WTC11 (cell line): ENCODE data around the gene TMEM253. TPM values are rescaled to one million over a fixed set of nuclear protein-coding genes. Genes with fewer than 3 reads are reported as not detected.

Experiments used
- ATAC-seq: fragments of 200-7000 bp; cut with Tn5 transposase; 2 replicates; pipeline ENCODE4 v1.10.0; 2021; ENCODE audit warnings: mild to moderate bottlenecking, moderate library complexity
- CTCF ChIA-PET: fragments of 300-600 bp; sonication (Branson Sonifier 250); formaldehyde crosslinking; loops from one replicate; lab custom pipeline; 2021; ENCODE audit warnings: antibody characterized with exemption; lab: Charles Lee
- POLR2A ChIA-PET: fragments of 350-600 bp; sonication (Branson Sonifier 250); formaldehyde crosslinking; loops from one replicate; lab custom pipeline; 2021; ENCODE audit warnings: antibody characterized with exemption; lab: Charles Lee
- DNase-seq: peaks from one replicate; pipeline ENCODE4 v3.0.0; 2021; ENCODE audit warnings: low spot score
- H3K27ac Mint-ChIP-seq: 2 replicates; pipeline ENCODE4 v1.8.0; 2021; ENCODE audit warnings: mixed read lengths
- H3K27me3 Mint-ChIP-seq: 2 replicates; pipeline ENCODE4 v1.8.0; 2021; ENCODE audit warnings: low read depth, mild to moderate bottlenecking, moderate library complexity, mixed read lengths
- H3K36me3 Mint-ChIP-seq: 2 replicates; pipeline ENCODE4 v1.8.0; 2021; ENCODE audit warnings: mixed read lengths
- H3K4me1 Mint-ChIP-seq: 2 replicates; pipeline ENCODE4 v1.8.0; 2022; ENCODE audit warnings: mixed read lengths
- H3K4me3 Mint-ChIP-seq: 2 replicates; pipeline ENCODE4 v1.8.0; 2021; ENCODE audit warnings: mild to moderate bottlenecking, moderate library complexity, mixed read lengths
- H3K9me3 Mint-ChIP-seq: 2 replicates; pipeline ENCODE4 v1.8.0; 2021; ENCODE audit warnings: mixed read lengths
- AFF4 ChIP-seq: sonication (generic); formaldehyde crosslinking; IDR thresholded peaks from 2 replicates; pipeline ENCODE4 v1.8.1; 2023; ENCODE audit warnings: mild to moderate bottlenecking, missing genetic modification reagents, borderline replicate concordance
- ATF3 ChIP-seq: sonication (generic); formaldehyde crosslinking; conservative IDR thresholded peaks from 2 replicates; pipeline ENCODE4 v1.8.1; 2022; ENCODE audit warnings: mild to moderate bottlenecking, missing genetic modification reagents
- CREM ChIP-seq: sonication (generic); formaldehyde crosslinking; IDR thresholded peaks from 2 replicates; pipeline ENCODE4 v1.8.1; 2022; ENCODE audit warnings: mild to moderate bottlenecking, missing genetic modification reagents, moderate library complexity
- ELF4 ChIP-seq: sonication (generic); formaldehyde crosslinking; IDR thresholded peaks from 2 replicates; pipeline ENCODE4 v1.8.1; 2022; ENCODE audit warnings: low read depth, mild to moderate bottlenecking, moderate library complexity, missing genetic modification reagents
- FOXK1 ChIP-seq: sonication (generic); formaldehyde crosslinking; IDR thresholded peaks from 2 replicates; pipeline ENCODE4 v1.8.0; 2022; ENCODE audit warnings: mild to moderate bottlenecking, moderate library complexity, missing genetic modification reagents
- GTF2I ChIP-seq: fragments of 250-450 bp; sonication (Bioruptor Pico); conservative IDR thresholded peaks from 2 replicates; pipeline ENCODE4 v1.4.0; 2021; ENCODE audit warnings: mild to moderate bottlenecking
- HMGXB4 ChIP-seq: sonication (generic); formaldehyde crosslinking; IDR thresholded peaks from 2 replicates; pipeline ENCODE4 v1.8.1; 2023; ENCODE audit warnings: mild to moderate bottlenecking, moderate library complexity, missing genetic modification reagents
- JAZF1 ChIP-seq: fragments of 250-450 bp; sonication (Bioruptor Pico); IDR thresholded peaks from 2 replicates; pipeline ENCODE4 v1.9.0; 2021; ENCODE audit warnings: moderate library complexity, mild to moderate bottlenecking, inconsistent platforms
- JUN ChIP-seq: sonication (generic); formaldehyde crosslinking; IDR thresholded peaks from 2 replicates; pipeline ENCODE4 v1.8.0; 2023; ENCODE audit warnings: mild to moderate bottlenecking, missing genetic modification reagents
- KAT7 ChIP-seq: sonication (generic); formaldehyde crosslinking; IDR thresholded peaks from 2 replicates; pipeline ENCODE4 v1.8.1; 2023; ENCODE audit warnings: missing genetic modification reagents, mild to moderate bottlenecking, borderline replicate concordance
- MXD4 ChIP-seq: fragments of 250-450 bp; sonication (Bioruptor Pico); IDR thresholded peaks from 2 replicates; pipeline ENCODE4 v1.8.0; 2021; ENCODE audit warnings: mild to moderate bottlenecking, moderate library complexity, borderline replicate concordance
- NR2C2 ChIP-seq: sonication (generic); formaldehyde crosslinking; IDR thresholded peaks from 2 replicates; pipeline ENCODE4 v1.8.0; 2022; ENCODE audit warnings: mild to moderate bottlenecking, missing genetic modification reagents
- OVOL2 ChIP-seq: fragments of 250-450 bp; sonication (Bioruptor Pico); IDR thresholded peaks from 2 replicates; pipeline ENCODE4 v1.9.0; 2021; ENCODE audit warnings: mild to moderate bottlenecking, borderline replicate concordance
- TP53 ChIP-seq: sonication (generic); formaldehyde crosslinking; IDR thresholded peaks from 2 replicates; pipeline ENCODE4 v1.8.1; 2023; ENCODE audit warnings: mild to moderate bottlenecking, missing genetic modification reagents
- ZNF232 ChIP-seq: sonication (generic); formaldehyde crosslinking; IDR thresholded peaks from 2 replicates; pipeline ENCODE4 v1.8.0; 2022; ENCODE audit warnings: mild to moderate bottlenecking, missing genetic modification reagents
- ZNF263 ChIP-seq: sonication (generic); formaldehyde crosslinking; IDR thresholded peaks from 2 replicates; pipeline ENCODE4 v1.8.1; 2022; ENCODE audit warnings: low read depth, mild to moderate bottlenecking, moderate library complexity, missing genetic modification reagents
- total RNA-seq: library from RNA; stranded (reverse); gene quantifications from 3 replicates; pipeline ENCODE4 v1.2.3, GENCODE V29; 2021
- TF ChIP-seq, protein P1 (sequence below): sonication (generic); formaldehyde crosslinking; IDR thresholded peaks from 2 replicates; pipeline ENCODE4 v1.8.0; 2022; ENCODE audit warnings: mild to moderate bottlenecking, missing genetic modification reagents
- TF ChIP-seq, protein P2 (sequence below): sonication (generic); formaldehyde crosslinking; IDR thresholded peaks from 2 replicates; pipeline ENCODE4 v1.8.1; 2023; ENCODE audit warnings: mild to moderate bottlenecking, missing genetic modification reagents, moderate library complexity
- TF ChIP-seq, protein P3 (sequence below): fragments of 250-450 bp; sonication (Bioruptor Pico); conservative IDR thresholded peaks from 2 replicates; pipeline ENCODE4 v1.9.0; 2021; ENCODE audit warnings: mild to moderate bottlenecking

Gene TMEM253
- total RNA-seq, 1 experiment from 2014 or later = 1.7 TPM

DNA sequence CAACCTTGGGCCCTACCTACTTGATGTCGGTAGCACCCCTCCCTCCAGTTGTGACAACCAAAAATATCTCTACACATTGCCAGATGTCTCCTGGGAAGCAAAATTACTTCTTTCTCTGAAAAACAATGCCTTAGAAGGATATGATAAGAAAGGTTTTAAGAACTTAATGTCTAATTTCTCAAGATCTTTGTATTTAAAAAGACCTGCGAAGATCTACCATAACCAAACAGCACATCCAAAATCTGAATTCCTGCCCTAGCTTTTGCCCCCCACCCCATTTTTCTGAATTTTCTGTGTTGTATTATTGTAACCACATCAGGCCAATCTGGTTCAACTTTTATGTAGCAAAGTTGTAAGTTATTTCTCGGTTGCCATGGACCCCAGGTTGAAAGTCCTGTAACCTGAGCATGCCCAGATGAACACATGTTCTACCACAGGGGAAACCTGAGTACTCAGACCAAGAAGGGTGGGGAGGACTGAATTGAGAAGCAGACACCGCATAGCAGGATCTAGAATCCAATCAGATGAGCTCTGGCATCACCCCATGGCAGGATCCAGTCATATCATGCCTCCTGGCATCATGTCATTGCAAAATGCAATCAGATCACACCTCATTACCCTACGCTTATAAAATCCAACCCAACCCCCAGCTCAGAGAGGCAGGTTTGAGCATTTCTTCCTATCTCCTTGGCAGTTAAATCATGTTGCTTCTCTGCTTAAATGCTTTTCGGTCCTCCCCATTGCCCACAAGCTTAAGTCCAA, 8.7 kb downstream of the TMEM253 start:
- Mint-ChIP-seq H3K36me3 (no peaks in the 10 kb centered on the region), H3K27ac (peak overlapping the region; percentile 11; the same call in 1 of the 2 replicates), H3K27me3 (no peaks in the 10 kb centered on the region), H3K9me3 (no peaks in the 10 kb centered on the region), H3K4me1 (peaks cover 43% of the 10 kb centered on the region), H3K4me3 (no peak overlapping the region)
- POLR2A ChIA-PET = interaction anchor here (0.6 kb wide), 2 partner anchors 47 to 110 kb away, joined by 3 read pairs; no protein-coding TSS in a partner anchor
- peak; percentile 59 for ATAC-seq
- no peak for DNase-seq
- CTCF ChIA-PET = interaction anchor here (0.7 to 8.6 kb wide), 7 partner anchors 15 to 95 kb away, joined by 3 to 321 read pairs (median 6); no protein-coding TSS in a partner anchor
- TF ChIP-seq OVOL2 (CRISPR knock-in tag) = no peak
- no peak for TF ChIP-seq FOXK1 (CRISPR knock-in tag)
- no peak for TF ChIP-seq ELF4 (CRISPR knock-in tag)
- TF ChIP-seq, protein P1, sequence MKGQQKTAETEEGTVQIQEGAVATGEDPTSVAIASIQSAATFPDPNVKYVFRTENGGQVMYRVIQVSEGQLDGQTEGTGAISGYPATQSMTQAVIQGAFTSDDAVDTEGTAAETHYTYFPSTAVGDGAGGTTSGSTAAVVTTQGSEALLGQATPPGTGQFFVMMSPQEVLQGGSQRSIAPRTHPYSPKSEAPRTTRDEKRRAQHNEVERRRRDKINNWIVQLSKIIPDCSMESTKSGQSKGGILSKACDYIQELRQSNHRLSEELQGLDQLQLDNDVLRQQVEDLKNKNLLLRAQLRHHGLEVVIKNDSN (CRISPR knock-in tag) = no peak
- no peak for TF ChIP-seq GTF2I
- no peak for TF ChIP-seq ZNF232 (CRISPR knock-in tag)
- no peak for TF ChIP-seq MXD4 (CRISPR knock-in tag)
- no peak for TF ChIP-seq AFF4 (CRISPR knock-in tag)
- no peak for TF ChIP-seq ZNF263
- TF ChIP-seq, protein P2, sequence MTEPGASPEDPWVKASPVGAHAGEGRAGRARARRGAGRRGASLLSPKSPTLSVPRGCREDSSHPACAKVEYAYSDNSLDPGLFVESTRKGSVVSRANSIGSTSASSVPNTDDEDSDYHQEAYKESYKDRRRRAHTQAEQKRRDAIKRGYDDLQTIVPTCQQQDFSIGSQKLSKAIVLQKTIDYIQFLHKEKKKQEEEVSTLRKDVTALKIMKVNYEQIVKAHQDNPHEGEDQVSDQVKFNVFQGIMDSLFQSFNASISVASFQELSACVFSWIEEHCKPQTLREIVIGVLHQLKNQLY (CRISPR knock-in tag) = no peak
- TF ChIP-seq TP53 (CRISPR knock-in tag) = no peak
- no peak for TF ChIP-seq NR2C2 (CRISPR knock-in tag)
- TF ChIP-seq, protein P3, sequence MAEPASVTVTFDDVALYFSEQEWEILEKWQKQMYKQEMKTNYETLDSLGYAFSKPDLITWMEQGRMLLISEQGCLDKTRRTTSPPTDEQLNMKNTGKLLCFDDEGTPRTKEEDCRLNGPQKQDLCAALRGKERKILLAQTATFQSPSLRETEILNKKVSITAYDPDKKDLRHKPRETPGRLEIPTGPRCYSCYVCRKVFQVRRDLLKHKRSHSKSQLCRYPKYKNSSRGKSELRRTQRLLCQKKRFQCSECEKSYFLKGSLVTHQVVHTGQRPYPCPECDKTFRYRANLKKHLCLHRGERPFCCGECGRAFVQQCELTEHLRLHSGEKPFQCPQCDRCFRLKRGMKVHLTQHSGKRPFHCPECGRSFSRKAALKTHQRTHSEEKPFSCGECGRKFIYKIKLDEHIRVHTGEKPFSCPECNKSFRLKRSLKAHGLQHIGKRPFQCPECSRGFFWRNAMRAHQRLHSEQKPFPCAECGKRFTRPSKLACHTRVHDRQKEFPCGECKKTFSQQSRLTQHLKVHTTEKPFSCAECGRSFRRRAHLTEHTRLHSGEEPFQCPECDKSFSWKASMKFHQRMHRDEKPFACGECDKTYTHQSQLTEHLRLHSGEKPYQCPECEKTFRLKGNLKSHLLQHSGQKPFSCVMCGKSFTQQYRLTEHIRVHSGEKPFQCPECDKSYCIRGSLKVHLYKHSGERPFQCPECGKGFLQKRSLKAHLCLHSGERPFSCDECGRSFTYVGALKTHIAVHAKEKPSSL (CRISPR knock-in tag) = no peak
- TF ChIP-seq KAT7 = no peak
- no peak for TF ChIP-seq CREM (CRISPR knock-in tag)
- TF ChIP-seq JUN (CRISPR knock-in tag) = no peak
- TF ChIP-seq JAZF1 (CRISPR knock-in tag) = no peak
- no peak for TF ChIP-seq HMGXB4 (CRISPR knock-in tag)
- no peak for TF ChIP-seq ATF3 (CRISPR knock-in tag)
